ENCODE measurements around the gene ENO1.

DNA sequence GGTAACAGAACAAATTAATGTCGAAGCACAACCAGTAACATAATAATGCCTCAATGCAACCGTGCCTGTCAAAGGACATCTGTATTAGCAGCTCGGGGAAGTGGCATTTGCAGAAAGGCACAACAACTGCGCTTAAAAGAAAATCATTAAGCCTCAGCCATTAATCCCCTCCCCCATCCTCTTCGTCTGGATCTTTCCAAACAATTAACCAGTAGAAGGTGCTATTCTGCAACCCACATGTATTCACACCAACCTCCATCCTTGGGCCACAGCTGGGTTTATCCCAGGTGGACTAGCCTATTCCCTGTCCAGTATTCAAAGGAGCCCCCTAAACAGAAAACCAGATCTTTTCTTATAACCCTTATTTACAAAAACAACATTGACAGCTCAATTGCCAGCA, 63.6 kb downstream of the ENO1 start:
- TF ChIP-seq, protein P1, sequence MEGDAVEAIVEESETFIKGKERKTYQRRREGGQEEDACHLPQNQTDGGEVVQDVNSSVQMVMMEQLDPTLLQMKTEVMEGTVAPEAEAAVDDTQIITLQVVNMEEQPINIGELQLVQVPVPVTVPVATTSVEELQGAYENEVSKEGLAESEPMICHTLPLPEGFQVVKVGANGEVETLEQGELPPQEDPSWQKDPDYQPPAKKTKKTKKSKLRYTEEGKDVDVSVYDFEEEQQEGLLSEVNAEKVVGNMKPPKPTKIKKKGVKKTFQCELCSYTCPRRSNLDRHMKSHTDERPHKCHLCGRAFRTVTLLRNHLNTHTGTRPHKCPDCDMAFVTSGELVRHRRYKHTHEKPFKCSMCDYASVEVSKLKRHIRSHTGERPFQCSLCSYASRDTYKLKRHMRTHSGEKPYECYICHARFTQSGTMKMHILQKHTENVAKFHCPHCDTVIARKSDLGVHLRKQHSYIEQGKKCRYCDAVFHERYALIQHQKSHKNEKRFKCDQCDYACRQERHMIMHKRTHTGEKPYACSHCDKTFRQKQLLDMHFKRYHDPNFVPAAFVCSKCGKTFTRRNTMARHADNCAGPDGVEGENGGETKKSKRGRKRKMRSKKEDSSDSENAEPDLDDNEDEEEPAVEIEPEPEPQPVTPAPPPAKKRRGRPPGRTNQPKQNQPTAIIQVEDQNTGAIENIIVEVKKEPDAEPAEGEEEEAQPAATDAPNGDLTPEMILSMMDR (conservative IDR thresholded peaks at IDR 0.05): no peak; the same call in 1 of the 2 replicates
- no peak for TF ChIP-seq ZFX (IDR thresholded peaks at IDR 0.05)
